Stimulated activated CD8-positive, alpha-beta memory T cell treated with anti-CD3 and anti-CD28 coated beads, Interleukin-12 subunit alpha, Interleukin-12 subunit beta, amount 100 ng/mL, for 24 hours (primary cell): ENCODE data around the gene MPHOSPH9.

Experiments used
- DNase-seq: peaks from one replicate; pipeline ENCODE4 v3.0.0-alpha.2; 2020; ENCODE audit errors: extremely low read depth

MPHOSPH9 gene

DNA sequence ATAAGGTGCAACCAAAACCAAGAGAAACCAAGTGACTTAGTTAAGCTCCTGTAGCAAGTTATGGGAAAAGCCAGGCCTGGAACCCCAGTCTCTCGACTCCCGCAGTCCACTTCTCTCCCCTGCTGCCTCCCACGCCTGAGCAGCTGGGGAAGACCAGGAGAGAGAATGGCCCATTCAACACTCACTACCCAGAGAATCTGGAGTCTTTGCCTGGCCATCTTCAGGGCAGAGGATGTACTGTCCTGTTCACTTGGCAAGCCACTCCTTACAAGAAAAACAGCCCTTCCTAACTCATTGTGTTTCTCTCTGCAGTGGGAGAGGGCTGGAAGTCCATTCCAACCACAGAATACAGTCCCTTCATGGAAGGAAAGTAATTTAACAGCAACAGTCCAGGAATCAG is 83.9 kb downstream of the MPHOSPH9 start:
- DNase-seq: no peak

DNA sequence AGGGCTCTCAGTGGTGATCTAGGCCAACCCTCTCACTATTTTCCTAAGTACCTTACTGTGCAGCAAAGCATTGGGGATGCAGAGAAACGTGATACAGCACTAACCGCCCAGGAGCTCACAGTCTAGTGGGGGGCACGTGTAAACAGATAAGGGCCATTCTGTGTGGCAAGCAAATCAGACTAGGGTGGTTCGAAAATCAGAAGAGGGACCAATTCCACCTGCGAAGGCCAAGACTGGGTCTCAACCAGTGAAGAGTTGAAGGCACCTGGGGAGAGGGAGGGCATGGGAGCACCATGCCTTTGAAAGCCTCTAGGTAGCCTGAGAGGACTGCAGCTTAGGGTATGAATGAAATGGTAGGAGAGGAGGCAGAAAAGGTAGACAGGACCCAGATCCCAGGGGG is 84.3 kb downstream of the MPHOSPH9 start:
- DNase-seq: no peak

GRCh38 chr12:123148223-123148622 is 84.7 kb downstream of the MPHOSPH9 start:
- DNase-seq: no peak

DNA sequence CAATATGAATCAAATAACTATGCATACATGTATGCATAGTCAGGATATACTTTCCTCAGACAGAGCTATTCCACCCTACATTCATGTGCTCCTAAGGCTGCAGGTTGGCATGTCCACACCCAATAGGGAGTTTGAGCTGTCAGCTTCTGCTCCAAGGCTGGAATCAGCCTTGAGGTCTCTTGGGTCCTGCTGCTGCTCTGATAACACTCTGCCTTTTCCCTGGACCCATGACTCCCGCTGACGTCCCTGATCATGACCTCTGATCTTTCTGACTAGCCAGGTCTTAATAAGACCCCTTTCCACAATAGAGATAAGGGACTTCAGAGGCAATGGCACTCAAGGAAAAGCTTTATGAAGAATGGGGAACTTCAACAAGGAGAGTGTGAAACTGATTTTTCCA is 87.7 kb downstream of the MPHOSPH9 start:
- no peak for DNase-seq

GRCh38 chr12:123143736-123144461 is 89.0 kb downstream of the MPHOSPH9 start:
- no peak for DNase-seq

GRCh38 chr12:123142921-123143735 is 89.8 kb downstream of the MPHOSPH9 start:
- no peak for DNase-seq

DNA sequence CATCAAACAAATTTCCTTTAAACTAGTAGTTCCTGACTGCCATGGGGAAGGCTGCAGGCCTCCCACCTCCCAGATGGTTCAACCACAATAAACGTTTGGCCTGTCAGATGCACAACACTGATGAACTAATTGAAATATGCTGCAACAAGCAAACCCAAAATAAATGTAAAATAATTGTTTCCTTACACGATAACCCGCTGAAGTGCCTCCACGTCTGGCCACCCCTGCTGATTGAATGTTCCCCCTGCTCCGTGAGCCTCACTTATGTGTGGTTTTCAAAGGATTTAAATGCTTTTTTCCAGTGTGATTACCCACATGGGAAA is 90.5 kb downstream of the MPHOSPH9 start:
- DNase-seq: no peak

- no peak for DNase-seq
These were observed 91.1 kb downstream of the MPHOSPH9 start for GRCh38 chr12:123141615-123142517.

DNA sequence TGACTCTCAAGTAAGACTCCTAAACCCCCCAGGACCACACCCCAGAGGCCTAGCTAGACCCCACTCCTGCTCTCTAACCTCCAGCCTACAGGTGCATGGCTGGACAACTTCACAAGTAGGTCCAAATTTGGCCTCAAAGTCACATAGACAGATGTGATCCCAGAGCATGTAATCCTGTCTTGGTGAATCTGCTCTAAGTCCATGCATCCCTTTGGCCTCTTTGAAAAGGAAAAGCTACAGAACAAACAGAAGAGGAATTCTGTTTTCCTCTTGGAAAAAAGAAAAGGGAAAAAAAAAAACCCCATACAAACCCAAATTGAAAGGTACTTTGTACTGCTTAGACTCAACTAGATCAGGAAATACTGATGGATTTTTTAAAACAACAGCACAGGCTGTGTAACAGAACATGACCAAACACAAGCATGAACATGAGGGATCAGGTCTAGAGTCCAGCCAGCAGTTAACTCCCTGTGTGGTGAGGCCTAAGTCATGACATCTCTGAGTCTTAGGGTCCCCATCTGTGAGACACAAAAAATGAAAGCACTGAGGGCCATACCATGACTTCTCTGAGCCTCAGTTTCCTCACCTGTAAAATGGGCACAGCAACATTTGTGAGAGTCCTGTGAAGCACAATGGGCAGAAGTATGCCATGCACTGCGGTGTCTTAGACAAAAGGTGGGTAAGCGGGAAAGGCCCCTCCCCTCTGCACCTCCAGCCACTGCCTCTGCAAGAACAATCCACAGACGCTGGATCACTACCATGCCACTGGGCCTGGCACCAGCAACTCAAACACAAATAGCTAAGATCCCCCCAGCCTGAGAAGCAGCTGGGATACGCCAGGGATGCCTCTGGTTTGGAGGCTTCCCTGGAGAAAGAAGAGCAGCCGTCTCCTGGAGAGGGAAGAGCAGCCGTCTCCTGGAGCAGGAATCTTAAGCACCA is 92.0 kb downstream of the MPHOSPH9 start:
- no peak for DNase-seq

- no peak for DNase-seq
These were observed 92.8 kb downstream of the MPHOSPH9 start for GRCh38 chr12:123139926-123140675.

DNA sequence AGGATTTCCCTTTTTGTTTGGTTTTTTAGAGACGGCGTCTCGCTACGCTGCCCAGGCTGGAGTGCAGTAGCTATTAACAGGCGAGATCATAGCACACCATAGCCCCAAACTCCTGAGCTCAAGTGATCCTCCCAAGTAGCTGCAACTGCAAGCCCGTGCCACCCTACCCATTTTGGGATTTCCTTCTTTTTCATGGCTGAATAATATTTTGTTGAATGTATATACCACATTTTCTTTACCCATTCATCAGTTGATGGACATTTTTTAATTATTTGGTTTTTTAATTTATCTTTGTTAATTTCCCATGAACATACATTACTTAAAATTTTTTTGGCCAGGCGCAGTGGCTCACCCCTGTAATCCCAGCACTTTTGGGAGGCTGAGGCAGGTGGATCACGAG is 97.3 kb downstream of the MPHOSPH9 start:
- no peak for DNase-seq

DNA sequence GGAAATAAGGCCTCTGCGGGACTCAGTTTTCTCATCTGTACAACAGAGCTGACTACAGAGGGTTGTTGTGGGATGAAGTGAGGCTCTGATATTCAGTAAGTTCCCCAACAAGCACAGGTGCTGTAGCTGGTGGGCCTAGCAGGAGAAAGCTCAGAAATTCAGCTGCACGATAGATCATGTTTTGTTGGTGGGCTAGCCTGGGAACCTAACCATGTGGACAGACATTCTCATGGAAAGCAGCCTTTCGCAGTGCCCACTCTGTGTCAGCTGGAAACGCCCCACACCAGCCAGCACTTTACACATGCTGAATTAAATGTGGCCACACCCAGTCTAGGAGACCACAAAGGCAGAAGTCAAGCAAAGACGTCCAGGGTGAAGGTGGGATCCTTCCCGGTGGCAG is 98.1 kb downstream of the MPHOSPH9 start:
- DNase-seq: no peak

DNA sequence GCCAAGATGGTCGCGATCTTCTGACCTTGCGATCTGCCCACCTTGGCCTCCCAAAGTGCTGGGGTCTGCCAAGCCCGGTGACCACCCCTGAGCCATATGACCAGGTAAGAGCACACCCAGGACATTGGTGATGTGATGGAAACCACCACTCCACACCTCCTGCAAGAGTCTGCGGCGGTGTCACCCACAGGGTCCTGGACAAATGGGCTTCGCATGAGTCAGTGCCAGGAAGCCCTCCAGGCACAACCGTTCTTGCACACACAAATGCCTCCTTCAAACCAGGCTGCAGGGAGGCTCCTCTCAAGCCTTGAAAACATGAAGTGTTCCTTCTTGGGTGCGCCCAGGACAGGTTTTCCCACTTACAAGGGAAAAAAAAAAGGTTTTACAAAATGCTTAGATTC is 98.7 kb downstream of the MPHOSPH9 start:
- no peak for DNase-seq

DNA sequence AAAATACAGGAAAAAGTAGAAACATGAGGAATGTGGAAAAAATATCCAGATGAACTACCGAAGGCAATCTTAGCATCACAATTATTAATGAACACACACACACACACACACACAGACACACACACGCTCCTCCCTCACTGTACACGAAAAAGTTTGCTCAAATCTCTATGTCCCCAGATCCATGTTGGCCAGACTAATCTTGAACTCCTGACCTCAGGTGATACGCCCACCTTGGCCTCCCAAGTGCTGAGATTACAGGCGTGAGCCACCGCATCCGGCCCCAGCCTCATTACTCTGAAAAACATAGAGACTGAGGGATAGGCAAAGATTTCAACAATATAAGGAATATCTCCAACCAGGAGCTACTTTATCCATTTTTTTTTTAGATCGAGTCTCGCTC is 99.2 kb downstream of the MPHOSPH9 start:
- DNase-seq: no peak

GRCh38 chr12:123132951-123133619 is 99.9 kb downstream of the MPHOSPH9 start:
- DNase-seq: no peak

DNA sequence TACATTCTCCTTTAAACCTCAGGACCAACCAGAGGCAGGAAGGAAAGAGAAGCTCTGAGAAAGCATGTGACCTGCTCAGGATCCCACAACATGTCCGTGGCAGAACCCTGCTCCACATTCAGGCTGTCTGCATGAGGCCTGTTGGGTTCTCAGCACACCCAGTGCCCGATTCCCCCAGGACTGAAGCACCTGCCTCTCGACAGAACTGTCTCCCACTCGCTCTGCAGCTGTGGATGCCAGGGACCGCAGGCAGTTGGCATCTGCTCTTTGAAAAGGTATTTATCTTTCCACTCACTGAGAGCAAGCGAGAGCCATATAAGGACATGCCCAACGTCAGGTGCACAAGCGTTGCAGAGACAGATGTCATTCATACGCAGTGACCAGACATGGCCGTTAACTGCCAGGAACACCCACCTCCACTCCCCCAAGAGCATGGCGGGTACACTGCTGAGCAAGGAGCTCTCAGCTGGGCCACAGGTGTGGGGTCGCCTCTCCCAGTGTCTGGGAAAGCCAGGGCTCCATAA is 101.0 kb downstream of the MPHOSPH9 start:
- no peak for DNase-seq

- no peak for DNase-seq
These were observed 101.6 kb downstream of the MPHOSPH9 start for GRCh38 chr12:123131291-123131832.

DNA sequence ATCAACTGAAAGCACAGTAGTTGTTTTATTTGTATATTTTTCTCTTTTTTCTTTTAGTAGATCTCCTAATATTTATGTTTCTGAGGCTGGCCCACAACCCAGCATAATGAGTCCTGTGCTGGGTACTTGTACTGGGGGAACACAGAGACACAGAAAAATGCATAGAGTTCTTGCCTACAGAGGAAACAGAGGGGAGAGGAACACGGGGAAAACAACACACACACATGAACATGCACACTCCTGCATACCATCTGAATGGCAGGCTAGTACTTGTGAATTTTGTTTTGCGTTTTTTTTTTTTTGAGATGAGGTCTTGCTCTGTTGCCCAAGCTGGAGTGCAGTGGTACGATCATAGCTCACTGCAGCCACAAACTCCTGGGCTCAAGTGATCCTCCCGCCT is 103.3 kb downstream of the MPHOSPH9 start:
- no peak for DNase-seq

GRCh38 chr12:123127182-123127495 is 105.8 kb downstream of the MPHOSPH9 start:
- no peak for DNase-seq
